HG03135 (cell line): Measurements from ENCODE around the gene ELFN1.

ENCODE experiments used
- ATAC-seq: cut with Tn5 transposase; IDR thresholded peaks from one replicate; pipeline ENCODE4 v1.9.1; 2021; ENCODE audit warnings: mild to moderate bottlenecking, moderate library complexity; ENCODE audit not compliant: unreplicated experiment

Gene ELFN1

DNA sequence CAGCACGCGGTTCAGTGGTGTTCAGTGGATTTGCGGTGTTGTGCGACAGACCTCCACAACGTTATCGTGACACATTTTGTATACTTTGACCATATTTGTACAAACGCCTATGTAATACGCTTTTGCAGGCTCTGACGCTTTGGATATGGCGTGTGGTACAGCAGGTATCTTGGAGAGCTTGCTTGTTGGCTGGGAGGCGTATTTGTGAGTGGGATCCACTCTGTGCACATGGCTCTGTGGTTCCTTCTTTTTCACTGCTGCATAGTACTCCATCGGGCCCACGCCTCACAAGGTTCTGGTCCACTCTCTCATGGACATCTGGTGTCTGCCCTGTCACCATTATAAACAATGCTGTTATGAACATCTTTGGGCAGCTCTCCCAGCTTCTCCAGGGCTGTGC lies 53.2 kb downstream of the ELFN1 start:
- no peak for ATAC-seq

DNA sequence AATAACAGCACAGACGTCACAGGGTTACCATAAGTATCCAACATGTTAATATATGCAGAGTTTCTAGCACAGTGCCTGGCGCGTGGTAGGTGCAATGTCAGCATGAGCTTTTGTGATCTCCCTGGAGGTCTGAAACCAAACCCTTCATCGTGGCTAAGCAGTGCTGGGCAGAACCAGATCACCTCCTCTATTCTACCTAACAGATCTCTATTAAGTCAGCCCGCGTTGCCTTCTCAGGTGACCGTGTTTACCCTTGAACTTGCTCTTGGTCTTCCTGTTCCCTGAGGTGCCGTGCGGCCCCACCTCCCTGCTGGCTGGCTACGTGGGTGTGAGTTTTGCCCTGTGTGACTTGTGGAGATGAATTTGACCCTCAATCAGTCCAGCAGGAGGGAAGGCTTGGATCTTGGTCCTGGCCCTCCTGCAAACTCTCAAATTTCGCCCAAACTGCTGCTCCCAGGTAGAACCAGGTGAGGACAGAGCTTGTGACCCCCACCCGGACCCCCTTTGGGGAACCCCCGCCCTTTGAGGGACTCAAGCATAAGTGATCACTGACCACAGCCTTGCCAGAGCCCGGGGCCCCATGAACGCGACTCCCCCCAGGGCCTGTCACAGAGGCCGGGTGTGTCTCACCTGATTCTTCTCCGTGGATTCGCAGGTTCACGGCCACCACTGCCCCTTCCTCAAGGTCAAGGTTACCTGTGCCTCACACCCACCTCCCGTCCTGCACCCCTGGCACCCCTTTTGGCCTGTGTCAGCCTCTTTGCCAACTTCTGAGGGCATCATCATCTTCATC lies 54.2 kb downstream of the ELFN1 start:
- no peak for ATAC-seq

DNA sequence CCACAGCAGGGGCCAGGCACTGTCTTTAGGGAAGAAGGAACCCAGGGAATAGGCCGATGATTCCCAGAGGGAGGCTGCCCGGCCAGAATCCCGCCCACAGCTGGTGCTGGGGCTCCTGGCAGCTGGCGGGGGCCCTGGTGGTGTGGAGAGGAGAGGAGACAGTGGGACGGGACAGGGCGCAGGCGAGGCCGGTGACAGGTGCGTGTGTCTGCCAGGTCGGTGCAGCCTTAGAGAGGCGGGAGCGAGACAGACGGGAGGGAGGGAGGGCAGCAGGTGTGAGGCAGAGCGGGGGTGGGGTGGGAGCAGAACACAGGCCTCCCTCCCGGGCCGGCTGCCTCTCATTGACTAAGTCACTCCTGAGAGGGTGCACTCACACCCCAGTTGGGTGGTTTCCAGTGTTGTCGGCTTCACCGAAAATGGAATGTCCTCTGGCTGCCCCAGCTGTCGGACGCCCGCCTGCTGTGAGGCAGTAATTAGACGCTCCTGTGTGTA lies 55.2 kb downstream of the ELFN1 start:
- ATAC-seq: no peak

DNA sequence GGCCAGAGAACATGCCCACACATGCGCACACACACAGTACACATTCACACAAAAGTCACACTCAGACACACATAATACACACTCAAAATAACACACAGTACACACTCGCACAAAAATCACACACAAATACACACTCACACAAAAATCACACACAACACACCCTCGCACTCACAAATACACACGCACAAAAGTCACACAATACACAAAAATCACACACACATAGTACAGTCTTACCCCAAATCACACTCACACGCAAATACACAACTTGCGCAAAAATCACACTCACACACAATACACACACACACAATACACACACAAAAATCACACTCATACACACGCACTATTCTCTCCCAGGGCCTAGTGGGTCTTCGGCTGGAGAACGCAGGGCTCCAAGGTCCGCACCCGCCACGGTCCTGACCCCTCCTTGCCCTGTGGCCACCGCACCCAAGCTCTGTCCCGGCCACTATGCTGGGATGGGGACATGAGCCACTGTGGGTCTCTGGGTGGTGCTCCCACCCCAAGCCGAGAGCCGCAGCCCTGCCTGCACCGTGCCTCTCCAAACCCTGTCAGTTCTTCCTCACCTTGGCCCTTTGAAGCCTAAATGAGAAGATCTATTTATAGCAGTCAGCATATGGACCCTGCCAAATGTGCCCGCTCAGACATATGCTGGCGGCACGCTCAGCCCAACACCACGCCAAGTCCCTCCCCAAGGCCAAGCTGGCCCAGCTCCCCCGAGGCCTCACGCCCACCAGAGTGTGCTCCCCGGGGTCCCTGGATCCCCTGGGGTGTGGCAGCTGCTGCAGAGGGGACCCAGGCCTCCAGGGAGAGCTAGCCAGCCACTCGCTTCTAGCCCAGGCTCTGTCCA lies 55.9 kb downstream of the ELFN1 start:
- no peak for ATAC-seq

DNA sequence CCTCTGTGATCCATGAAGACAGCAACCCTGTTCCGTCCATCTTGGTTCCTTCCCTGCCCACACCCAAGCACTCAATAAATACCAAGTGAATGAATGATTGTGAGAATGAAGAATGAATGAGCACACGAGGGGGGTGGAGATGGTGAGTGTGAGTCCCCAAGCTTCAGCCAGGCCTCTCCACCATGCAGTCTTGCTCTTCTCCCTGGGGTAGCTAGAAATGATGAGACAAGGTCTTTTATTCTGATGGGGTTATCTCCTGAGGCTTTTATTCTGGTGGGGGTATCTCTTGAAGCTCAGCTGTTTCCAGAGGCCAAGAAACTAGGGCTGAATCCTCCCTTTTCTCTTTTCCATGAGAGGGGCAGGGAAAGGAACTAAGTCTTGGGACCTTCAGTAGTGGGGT lies 57.0 kb downstream of the ELFN1 start:
- ATAC-seq: no peak

DNA sequence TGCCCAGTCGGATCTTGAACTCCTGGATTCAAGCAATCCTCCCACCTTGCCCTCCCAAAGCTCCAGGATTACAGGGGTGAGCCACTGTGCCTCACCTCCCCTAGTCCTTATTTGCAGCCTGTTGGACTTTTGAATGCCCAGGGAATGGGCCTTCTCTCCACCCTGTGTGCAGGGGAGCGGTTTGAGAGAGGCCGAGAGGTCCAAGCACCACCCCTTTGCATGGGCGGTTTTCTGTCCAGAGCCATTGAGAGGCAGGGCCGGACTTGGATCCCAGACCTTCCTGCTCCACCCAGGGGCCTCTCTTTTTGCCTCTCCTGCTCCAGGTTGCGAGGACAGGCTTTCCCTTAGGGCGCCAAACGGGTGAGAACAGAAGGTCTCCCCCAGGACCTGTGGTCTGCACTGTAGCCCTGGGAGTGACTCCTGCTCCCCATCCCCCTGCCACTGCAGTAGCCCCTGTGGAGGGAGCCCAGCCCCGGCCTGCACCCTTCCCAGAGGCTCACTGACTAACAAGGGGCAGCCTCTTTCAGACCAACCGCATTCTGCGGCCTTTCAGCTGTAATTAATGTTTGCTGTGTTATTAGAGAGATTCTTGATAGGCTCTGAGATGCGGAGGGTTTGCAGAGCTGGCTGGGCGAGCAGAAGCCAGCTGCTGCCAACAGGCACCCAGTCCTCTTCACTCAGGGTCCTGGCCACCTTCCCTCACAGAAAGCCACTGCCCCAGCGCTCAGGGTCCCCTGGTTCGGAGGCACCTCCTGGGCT lies 57.9 kb downstream of the ELFN1 start:
- ATAC-seq: no peak

DNA sequence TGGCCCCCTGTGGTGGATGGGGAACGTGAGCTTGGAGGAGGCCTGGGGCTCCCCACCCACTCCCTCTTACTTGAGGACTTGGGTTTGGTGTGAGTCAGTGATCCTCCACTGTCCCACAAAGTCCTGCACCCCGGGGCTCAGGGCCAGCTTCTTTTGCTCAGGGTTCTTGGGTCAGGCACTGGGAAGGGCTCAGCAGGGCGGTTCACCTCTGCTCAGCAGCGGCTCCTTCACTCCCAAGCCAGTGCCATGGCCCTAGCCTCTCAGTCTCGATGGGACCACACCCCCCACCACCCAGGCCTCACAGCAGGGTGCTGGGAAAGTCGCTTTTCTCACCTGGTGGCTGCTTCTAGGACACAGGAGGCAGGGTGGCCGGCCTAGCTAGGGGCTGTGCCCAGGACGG lies 59.1 kb downstream of the ELFN1 start:
- ATAC-seq: no peak

DNA sequence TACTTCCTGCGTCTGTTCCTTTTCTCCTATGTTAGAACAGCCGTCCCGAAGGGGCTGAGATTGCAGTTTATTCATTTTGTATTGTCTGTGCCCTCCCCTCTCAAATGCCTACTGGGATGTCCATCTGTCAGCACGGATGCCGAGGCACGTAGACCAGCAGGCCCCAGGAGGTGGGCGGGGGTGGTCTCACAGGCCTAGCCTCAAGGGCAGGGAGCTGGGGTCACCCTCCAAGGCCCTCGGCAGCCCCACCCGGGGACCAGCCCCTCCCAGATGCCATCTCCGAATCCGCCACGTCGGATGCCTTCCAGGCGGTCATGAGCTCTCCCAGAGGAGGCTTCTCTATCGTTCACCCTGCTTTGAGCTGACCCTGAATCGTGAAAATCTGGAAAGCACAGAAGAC lies 59.7 kb downstream of the ELFN1 start:
- no peak for ATAC-seq

DNA sequence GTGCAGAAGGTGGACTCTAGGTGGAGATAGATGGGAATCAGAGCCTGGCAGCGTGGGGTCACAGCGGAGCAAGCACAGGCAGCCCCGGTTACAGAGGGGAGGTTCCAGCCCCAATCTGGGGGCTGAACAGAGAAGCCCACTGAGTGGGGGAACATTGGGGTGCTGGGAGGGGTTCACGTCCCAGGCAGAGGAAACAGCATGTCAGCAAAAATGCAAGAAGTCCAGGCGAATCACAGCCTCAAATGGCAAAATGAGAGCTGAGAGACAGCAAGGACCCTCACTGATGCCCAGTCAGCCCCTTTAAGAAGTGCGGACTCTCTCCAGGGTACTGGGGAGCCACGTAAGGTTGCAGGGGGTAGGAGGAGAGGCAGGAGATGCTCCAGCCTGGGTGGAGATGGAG lies 62.0 kb downstream of the ELFN1 start:
- ATAC-seq: no peak

DNA sequence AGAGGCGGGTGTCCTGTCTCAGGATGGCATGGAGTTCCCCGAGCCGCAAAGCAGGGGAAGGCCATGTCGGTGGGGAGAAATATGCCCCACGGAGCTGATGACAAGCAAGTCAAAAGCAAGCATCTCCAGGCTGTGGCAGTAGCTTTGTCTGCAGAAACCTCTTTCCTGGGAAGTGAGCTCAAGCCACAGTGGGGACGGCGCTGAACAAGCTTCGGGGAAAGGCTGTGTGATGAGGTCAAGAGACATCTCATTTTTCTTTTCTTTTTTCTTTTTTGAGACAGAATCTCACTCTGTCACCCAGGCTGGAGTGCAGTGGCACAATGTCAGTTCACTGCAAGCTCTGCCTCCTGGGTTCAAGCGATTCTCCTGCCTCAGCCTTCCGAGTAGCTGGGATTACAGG lies 62.6 kb downstream of the ELFN1 start:
- ATAC-seq: no peak

DNA sequence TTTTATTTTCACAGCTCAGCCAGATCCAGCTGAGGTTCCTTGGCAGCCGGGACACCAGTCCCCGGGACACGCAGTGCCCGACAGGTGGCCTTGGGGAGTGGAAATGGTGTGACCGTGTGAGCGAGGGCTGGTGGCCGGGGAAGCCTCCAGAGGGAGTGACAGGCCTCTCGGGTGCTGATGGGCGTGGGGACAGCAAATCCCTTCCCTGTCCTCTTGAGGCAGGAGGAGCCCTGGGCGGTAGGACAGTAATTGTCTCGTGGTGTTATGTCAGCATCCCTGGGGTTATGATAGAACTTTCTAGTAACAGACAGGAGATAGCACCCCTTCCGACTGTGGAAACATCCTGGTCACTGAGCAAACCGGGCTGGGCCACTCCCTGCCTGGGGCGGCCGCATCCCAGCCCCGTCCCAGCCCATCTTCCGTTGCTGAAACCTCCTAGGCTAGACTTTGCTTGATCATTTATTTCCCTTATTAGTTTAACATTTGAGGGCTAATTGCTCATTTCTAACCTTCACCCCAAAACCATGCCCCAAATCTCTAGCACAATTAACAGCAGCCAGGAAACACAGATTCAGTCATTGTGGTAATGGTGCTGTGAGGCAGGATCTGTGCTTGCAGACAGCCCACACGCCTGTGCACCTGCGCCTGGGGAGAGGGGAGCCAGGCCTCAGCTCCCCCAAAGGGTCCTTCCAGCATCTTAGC lies 63.3 kb downstream of the ELFN1 start:
- ATAC-seq: no peak

DNA sequence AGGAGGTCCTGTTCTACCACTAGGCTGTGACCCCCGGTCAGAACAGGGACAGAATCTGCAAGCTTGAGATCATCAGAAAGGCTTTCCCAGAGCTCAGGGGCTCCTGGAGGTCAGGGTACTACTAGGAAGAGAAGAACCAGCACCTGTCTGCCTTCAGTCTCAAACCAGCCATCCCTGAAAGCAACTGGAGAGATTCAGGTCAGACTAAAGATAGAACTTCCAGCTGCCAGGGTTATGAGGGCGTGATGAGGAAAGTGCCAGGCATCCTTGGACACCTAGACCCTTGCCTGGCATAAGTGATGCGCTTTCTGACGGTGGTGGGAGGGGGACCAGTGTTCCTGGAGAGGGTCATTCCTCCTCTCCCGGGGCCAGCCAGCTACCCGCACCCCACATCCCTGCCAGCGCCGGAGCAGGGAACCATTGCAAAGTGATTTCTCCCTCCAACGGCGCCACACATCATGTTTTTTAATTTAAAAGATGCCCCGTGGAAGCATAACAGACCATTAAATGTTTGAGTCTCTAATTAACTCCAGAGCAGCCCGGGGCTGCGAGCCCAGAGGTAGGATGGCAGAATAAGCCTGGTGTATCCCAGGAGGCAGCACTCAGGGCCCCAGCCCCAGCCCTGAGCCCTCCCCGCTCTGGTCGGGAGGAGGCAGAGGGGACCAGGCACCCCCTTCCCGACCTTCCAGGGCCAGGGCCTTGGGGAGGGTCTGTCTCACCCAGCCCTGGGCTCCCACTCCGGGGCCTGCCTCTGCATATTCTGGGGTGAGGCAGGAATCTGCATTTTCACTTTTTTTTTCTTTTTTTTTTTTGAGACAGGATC lies 64.0 kb downstream of the ELFN1 start:
- ATAC-seq: no peak

DNA sequence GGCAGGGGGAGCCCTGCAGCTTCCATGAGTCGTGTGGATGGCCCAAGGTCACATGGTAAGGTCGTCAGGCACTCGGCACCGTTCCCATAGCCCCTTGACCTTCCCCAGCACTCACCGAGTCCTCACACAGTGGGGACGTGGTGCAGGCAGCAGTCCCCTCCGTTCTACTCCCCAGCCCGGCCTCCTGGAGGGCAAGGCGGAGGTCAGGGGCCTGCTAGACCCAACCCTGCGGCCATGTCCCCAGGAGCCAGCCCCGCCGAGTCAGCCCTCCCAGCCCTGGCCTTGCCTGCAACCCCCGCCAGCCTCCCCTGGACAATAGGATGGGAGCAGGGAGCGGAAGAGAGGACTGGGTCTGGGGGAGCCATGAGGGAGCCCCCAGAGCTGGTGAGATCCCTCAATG lies 65.2 kb downstream of the ELFN1 start:
- ATAC-seq: no peak

DNA sequence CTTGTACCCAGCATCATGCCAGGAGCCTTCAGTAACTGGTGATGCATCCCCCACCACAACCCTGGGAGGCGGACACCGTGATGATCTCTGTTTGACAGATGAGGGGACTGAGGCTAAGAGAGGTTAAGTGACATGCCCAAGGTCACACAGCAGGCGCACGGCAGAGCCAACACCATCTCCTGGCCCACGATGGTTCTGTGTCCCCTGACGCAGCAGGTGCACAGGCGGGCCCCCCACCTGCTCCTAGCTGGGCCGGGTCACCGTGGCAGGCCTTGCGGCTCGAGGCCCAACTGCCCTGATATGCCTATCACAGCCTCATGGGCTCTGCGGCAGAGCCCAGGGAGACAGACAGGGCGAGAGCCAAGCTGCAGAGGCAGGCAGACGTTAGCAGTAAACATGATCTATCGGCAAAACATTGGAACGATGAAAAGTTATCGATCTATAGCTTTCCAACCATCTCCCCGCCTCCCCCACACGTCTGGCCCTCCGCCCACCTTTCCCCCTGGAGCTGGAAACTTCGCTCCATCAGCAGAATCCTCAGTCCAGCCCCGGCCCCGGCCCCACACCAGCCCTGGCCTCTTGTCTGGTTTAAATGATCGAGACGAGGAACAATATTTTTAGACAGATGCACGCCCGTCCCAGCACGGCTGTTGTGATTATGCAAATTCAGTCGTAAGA lies 65.9 kb downstream of the ELFN1 start:
- ATAC-seq: no peak

DNA sequence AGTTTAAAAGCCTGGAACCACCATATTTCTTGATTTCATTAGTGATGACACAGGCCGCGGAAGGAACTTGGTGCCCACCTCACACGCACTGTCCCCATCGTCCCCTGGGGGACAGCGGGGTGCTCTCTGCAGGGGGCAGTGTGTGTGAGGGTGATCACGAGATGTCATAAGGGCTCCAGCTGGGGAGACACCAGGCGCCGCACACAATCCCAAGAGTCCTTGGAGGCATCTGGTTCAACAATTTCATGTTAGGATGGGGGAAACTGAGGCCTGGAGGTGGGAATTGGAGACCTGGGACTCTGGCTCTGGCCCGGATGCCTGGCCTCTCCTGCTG lies 66.4 kb downstream of the ELFN1 start:
- ATAC-seq: no peak

DNA sequence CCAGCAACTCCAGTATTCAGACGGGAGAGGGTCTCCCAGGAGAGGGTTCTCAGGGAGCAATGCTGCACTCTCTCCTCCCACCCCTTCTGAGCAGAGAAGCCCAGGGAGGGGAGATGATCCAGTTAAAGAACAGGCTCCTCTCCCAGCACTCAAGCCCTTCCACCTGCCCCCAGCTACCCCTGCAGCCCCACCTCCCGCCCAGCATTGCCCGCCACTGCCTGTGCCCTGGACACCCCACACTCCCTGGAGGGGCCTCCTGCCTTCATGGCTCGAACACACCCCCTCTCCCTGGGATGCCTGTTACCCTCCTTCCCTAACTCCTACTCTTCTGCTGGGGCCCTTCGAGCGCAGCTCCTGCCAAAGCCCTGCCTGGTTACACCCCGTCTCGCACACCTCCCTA lies 66.8 kb downstream of the ELFN1 start:
- no peak for ATAC-seq

DNA sequence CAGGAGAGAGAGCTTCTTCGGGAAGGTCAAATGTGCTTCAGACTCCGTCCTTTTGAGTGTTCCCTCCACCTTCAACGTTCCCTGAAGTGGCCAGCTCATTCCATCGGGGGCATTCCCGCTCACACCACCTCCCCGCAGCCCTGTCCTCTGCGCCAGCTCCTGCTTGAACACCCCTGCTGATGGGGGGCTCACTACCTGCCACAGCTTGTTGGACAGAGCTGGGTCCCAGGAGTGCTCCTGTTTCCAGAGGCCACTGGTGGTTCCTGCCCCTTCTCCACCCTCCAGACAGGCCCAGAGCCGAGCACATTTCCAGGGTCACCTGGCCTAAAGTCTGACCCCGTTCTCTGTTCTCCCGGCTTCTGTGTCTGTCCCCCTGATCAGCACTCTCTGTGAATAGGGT lies 67.4 kb downstream of the ELFN1 start:
- no peak for ATAC-seq

DNA sequence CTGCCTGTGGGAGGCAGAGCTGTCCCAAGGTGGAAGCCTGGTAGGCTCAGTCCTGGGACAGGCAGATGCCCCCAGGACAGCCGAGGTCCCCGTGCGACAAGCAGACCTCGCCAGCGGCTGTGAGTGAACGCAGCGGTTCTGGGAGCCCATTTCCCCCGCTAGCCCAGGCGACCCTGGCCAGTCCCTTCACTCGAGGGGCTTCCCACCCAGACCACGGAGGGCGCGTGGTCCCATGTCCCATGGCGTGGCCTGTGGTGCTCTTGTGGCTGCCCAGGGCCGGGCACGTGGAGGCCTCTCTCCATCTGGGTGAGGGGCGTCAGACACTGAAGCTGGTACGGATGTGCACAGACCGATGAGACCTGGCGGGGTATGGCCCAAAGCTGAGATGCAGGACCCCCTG lies 67.9 kb downstream of the ELFN1 start:
- no peak for ATAC-seq

DNA sequence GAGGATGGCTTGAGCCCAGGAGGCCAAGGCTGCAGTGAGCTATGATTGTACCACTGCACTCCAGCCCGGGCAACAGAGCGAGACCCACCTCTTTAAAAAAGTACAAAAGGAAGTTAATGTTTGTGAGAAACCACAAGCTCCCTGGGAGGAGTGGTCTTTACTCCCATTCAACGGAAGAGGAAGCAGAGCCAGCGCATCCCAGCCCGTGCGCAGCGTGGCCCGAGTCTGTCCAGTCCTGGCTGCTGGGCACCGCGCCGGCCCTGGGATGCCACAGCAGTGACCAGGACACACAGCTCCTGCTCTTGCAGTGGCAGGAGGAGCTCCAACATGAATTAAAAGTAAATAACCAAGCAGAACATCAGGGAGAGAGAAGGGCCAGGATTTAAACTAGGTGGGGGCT lies 68.4 kb downstream of the ELFN1 start:
- no peak for ATAC-seq

DNA sequence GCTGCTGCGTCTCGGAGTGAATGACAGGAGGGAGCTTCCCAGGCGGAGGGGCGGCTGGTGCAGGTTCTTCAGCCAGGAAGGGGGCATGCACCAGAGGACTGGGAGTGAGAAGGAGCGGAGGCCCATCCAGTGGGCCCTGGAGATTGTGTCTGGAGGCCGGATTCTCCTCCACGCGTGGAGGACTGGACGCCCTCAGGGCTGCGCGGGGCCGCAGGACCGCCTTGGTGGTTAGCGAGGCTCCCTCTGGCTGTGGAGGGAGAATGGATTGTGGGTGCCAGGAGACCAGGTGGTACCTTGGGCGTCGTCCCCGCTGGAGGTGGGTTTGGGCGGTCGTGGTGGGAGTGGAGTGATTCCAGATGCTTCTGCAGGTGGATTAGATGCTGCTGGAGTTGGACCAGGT lies 68.9 kb downstream of the ELFN1 start:
- no peak for ATAC-seq
